Stimulated activated CD4-positive, alpha-beta T cell treated with anti-CD3 and anti-CD28 coated beads, TNF-alpha, amount 100 ng/mL, for 1 hour (primary cell): ENCODE data around the gene SPAG5.
A peak's percentile ranks its signal among the peaks of the same experiment; 100 is the strongest.

Experiments used
- DNase-seq, 3 donors: peaks; one replicate each; pipeline ENCODE4 v3.0.0-alpha.2; 2020; ENCODE audit warnings: low read depth in 3 of 3, low spot score in 1 of 3

The SPAG5 gene

GRCh38 chr17:28598799-28599310, at the start of gene SPAG5:
Gene SPAG5 (minus strand): TSS chr17:28599025. CDS start chr17:28598946, 79 bp downstream.
- peak; percentile 88 to 93 (median 91) for DNase-seq

- DNase-seq: no peak
Observed at GRCh38 chr17:28646039-28646754, 47.4 kb upstream of the SPAG5 start.

GRCh38 chr17:28645576-28645939, 46.7 kb upstream of the SPAG5 start:
- no peak for DNase-seq

- DNase-seq: peak; percentile 88 to 92 (median 91)
Observed at GRCh38 chr17:28644787-28645575, 46.2 kb upstream of the SPAG5 start, which contains the start of gene BLTP2. Gene BLTP2 (minus strand): TSS chr17:28645158. CDS start chr17:28645056, 102 bp downstream.

GRCh38 chr17:28643983-28644786, 45.4 kb upstream of the SPAG5 start:
- peak in 1 of 3 donors; percentile 15 for DNase-seq

GRCh38 chr17:28641579-28641978, 42.8 kb upstream of the SPAG5 start:
- no peak for DNase-seq

GRCh38 chr17:28635506-28635905, 36.7 kb upstream of the SPAG5 start:
- no peak for DNase-seq

- no peak for DNase-seq
Observed at GRCh38 chr17:28634206-28634865, 35.5 kb upstream of the SPAG5 start.

GRCh38 chr17:28626818-28627217, 28.0 kb upstream of the SPAG5 start:
- no peak for DNase-seq

- no peak for DNase-seq
Observed at GRCh38 chr17:28624148-28624547, 25.3 kb upstream of the SPAG5 start.

GRCh38 chr17:28623696-28624095, 24.9 kb upstream of the SPAG5 start:
- DNase-seq: no peak

GRCh38 chr17:28622186-28622585, 23.4 kb upstream of the SPAG5 start:
- DNase-seq: no peak

- no peak for DNase-seq
Observed at GRCh38 chr17:28620010-28620409, 21.2 kb upstream of the SPAG5 start.

- DNase-seq: no peak
Observed at GRCh38 chr17:28618464-28618863, 19.6 kb upstream of the SPAG5 start.

GRCh38 chr17:28616281-28616680, 17.5 kb upstream of the SPAG5 start:
- no peak for DNase-seq

GRCh38 chr17:28615260-28615940, 16.6 kb upstream of the SPAG5 start:
- DNase-seq: no peak

GRCh38 chr17:28613931-28614381, 15.1 kb upstream of the SPAG5 start, which contains the start of gene RSKR:
Gene RSKR (minus strand): TSS chr17:28614185. CDS start chr17:28614161, 24 bp downstream.
- no peak for DNase-seq

- DNase-seq: peak in 1 of 3 donors; percentile 16
Observed at GRCh38 chr17:28612936-28613872, 14.4 kb upstream of the SPAG5 start.

- DNase-seq: no peak
Observed at GRCh38 chr17:28612531-28612930, 13.7 kb upstream of the SPAG5 start.
